Stimulated activated CD8-positive, alpha-beta memory T cell treated with anti-CD3 and anti-CD28 coated beads, Interleukin-7, amount 100 ng/mL, for 4 hours (primary cell): ENCODE results near the gene PXMP2.
A peak's percentile ranks its signal among the peaks of the same experiment; 100 is the strongest.

Source experiments
- DNase-seq, 2 donors: peaks; one replicate each; pipeline ENCODE4 v3.0.0-alpha.2; 2020; ENCODE audit warnings: low read depth in 2 of 2

PXMP2 gene

DNA sequence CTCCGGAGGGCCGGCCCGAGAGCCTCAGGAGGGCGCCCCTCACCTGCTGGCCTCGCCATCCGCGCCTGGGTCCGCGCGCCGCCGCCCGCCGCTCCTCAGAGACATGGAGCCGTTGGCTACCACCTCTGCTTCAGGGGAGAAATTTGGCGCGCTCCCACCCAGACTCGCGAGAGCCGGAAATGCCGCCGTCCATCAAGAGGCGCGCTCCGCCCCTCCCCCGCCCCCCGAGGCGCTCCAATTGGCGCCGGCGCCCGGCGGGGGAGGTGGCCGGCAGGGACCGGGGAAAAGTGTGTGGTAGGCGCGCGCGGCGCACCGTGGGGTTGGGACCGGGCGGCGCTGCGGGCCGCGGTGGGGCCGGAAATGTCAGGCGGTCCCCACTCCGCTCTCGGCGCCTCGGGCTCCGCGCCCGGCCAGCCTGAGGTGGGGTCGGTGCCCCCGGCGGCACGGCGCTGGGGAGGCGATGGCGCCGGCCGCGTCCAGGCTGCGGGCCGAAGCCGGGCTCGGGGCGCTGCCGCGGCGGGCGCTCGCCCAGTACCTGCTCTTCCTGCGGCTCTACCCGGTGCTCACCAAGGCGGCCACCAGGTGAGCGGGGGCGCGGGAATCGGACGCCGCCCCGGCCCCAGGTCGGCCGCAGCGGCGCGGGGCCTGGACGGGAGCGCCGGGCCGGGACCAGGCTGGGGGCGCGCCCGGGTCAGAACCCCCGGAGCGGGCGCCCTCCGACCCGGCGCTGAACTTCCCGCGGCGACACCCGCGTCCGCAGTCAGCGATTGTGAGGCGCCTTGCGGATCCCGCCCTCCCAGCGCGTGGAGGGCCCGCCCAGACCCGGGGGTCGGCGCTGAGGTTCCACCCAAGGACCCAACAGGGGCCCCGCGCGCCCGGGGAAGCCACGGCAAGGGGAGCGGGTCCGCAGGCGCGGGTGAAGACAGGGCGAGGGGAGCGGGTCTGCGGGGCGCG is at the start of gene PXMP2, which contains the start of gene POLE:
TSS of gene PXMP2 (plus strand) at position 377 of the 954 bp plus-strand sequence. CDS start at position 461, 84 bp downstream.
TSS of gene POLE (minus strand) at position 132 of the 954 bp plus-strand sequence. CDS start at position 105, 27 bp downstream.
- peak; percentile 85 to 95 for DNase-seq

DNA sequence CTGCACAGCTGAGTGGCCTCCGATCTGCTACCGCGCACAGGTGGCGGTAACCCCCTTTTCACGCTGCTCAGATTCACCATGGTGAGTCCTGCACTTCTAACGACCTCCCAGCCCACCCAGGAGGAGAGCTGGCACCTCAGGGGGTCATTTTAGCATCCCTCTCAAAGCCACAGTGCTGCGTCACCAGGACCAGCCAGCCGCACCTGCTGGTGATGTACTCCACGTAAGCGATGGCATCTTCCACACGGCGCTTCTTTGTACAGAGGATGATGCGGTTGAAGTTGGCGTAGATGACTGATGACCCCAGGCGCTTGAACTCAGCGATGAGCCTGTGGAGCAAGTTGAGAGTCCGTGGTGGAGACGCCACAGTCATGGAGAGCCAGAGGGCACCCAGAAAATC is 49.6 kb upstream of the PXMP2 start:
- DNase-seq, result no peak

DNA sequence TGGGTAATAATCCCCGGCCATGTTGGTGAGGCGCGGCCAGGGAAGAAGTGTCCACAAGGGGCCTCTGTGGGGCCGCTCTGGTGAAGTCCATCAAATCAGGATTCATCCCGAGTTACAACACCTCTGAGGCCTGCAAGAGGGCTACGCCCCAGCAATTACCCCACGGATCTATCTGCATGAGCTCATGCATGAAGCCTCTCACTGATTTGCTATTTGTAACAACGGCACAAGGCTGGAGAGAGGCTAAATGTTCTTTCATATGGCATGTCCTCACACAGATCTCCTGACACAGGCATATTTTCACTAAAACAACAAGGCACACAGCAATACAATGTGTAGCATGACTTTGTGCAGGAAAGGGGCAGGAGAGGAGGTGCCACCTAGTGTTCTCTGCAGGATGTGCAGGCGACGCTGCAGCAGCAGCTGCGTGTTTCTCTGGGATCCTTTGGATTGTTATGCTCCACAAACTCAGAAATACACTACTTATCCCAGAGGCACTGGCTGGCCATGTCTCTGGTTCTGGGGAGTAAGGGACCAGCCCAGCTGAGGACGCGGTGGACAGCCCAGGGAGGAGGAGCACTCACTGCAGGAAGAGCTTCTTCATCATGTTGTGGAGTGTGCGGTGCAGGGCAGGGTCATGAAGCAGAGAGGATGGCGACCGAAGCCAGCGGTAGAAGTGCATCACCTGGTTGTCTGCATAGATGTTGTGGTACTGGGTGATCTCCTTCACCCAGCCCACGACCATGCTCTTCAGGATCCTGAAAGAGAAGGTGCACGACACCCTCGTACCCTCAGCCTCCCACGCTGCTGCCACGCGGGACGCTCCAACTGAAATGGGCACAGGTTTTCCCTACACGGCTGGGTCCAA is 48.6 kb upstream of the PXMP2 start:
- DNase-seq, result no peak

DNA sequence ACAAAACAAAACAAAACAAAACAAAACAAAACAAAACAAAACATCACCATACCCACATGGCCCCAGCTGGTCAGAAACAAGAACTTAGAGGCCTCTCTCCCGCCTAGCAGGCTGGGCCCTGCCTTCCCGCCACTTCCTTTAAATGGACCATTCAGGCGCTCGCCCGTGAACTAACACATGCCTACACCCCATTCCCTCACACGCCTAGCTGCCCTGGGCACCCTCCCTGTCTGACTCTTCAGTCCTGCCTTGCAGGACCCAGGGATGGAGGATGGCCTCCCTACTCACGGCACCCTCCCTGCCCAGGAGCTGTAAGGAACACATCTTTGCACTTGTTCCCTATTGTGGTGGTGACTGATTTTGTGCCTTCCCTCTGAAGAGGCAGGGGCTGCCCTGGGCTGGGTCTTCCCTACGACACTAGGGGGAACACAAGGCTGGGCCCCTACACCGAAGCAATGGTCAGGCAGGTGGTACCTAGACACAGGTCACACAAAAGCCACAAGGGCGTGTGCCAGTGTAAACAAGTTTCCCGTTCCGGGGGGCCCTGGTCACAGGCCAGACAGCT is 47.3 kb upstream of the PXMP2 start:
- no peak for DNase-seq

GRCh38 chr12:132640936-132641335 is 46.5 kb upstream of the PXMP2 start:
- no peak for DNase-seq

DNA sequence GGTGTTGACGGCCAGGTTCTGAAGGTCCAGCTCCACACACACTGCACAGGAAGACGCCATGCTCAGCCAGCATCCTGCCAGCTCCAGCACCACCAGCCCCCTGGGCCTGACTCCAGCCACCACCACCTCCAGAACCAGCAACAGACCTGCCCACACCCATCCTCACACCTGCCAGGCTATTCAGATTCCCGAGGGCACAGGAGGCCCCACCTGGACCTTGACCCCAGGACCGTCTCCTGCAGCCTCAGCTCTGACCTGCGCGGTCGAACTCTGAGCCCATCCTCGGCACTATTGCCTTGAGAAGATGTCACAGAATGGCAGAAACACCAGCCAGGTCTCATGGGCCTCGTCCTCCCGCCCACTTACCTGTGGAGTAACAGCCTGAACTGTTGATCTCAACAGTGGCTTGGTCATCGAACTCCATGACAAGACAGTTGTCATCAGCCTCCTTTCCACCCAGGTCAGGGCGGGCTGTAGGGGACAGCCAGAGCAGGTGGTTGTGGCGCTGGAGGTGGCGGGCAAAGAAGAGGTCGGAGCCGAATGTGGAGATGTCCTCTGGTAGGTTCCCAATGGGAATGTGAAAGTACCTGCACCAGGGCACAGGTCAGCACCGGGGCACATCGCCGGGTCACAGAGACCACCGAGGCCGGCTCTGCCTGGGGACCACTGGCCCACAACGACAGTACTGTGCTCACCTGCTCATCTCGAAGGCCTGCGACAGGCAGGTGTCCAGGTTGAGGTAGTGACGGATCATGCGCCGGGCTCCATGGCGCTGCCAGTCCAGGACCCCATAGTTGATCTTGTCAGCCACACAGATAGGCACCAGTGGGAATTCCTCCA is 45.4 kb upstream of the PXMP2 start:
- no peak for DNase-seq

DNA sequence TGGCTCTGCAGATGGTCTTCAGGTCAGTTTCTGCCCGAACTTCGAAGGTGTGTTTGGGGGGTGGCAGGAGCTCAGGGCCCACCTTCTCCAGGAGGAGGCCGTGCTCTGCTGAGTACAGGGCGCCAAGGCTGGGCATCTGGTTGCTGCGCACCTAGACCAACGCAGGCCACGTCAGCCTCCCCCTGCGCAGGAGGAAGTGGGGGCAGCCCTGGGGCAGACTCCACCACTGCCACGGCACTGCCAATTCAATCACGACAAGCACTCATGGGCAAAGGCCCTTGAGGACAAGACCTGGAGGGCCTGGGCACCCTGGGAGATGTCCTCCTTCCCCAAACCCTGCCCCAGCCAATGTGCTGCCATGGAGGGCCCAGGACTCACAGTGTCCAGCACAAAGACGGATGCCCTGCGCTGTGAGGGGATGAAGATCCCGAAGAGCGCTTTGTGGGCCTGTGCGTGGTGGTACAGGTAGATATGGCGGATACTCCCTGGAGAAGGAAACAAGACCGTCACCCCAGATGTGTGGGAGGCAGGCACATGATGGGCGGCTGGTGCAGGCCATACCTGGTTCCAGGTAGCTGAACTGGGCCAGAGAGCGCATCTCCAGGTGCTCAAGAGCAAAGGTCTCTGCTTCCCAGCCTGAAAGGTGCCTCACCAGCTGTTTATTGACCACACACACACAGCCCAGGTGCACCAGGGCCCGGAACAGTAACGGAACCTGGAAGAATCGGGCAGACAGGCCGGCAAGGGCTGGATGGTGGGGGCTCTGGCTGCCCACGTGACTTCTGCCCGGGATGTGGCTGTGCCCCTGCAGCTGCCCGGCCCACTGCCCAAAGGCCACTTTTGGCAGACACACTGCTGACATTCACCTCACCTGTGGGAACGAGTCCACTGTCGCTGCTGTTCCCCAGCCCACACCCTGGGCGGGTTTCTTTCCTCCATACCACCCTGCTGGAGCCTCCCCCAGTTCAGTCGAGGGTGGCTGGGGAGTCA is 44.2 kb upstream of the PXMP2 start:
- no peak for DNase-seq

DNA sequence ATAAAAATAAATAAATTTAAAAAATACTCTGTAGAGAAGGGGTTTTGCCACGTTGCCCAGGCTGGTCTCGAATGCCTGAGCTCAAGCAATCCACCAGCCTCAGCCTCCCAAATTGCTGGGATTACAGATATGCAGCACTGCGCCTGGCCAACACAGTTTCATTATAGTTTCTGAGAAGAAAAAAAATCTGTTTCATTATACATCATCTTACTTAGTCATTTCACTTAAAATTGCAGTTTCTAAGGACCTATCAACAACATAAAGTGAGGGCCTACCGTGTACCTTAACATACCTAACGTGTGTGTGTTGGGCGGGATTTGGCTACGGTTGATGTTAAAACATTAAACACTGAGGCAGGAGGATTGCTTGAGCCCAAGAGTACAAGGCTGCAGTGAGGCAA is 40.5 kb upstream of the PXMP2 start:
- no peak for DNase-seq

DNA sequence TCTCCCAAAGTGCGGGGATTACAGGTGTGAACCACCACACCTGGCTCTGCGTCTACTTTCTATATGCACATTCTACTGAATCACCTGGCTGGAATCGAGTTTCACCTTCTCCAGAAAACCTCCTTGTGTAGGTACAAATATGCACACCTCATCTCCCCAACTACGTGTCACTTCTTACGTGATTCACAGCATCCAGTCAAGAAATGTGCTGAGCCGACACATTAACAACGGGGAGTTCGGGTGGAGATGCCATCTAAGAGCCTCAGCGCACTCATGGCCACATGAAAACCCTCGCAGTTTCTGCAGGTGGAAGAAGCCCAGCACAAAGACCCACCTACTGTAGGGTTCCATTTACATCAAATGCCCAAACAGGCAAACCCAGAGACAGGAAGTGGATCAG is 39.5 kb upstream of the PXMP2 start:
- no peak for DNase-seq

DNA sequence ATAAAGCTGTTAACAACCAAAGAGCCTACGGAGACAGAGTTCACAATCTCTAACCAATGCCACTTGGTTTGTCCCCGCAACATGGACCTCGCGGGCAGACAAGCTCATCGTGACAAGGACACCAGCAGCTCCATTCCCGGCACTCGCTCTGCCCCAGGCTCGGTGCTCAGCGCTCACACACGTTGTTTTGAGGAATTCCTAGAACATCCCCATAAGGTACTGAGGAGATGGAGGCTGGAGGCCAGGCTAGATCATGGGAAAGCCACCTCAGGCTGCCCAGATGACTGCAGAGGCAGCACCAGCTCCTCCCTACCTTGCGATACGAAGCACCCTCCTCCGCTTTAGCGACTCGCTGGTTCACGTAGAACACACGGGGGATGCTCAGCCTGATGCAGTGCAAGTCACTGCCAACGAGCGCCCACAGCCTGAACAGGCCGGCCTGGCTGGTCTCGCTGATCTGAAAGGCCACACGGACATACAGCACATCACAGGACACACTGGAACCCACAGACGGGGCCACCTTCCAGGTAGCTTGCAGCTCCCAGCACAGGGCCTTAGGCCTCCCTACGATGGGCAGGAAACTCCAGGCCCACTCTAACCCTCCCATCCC is 38.7 kb upstream of the PXMP2 start:
- no peak for DNase-seq

DNA sequence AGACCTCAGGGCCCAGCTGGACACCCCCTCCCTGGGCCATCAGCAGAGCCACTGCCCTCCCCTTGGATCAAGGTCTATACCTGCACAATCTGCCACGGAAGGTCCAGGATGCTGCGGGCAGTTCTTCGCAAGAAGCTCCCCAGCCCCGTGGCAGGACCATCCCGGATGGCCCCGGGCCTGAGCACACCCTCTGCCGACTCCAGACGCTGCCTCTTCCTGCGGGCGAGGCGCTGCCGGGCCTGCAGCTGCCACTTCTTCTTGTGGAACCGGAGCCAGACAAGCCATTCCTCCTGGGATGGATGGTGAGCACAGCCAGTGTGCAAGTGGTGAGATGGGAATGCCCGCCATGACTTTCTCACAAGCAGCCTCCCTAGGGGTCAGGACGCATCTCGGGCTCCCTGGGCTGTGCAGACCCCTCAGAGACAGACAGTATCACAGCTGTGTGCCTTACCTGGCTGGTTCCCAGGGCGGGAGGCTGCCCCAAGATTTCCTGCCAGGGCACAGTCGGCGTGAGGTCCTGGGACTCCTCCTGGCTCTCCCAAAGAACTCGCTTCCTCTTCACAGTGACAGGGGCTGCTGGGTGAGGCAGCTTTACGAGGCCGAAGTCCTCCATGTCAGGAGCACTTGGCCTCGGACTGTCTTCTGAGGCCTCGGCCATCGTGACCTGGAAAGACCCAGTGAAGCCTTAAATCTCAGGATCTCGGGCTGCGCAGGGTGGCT is 38.0 kb upstream of the PXMP2 start:
- DNase-seq, result no peak

GRCh38 chr12:132651444-132652100 is 35.8 kb upstream of the PXMP2 start:
- no peak for DNase-seq

DNA sequence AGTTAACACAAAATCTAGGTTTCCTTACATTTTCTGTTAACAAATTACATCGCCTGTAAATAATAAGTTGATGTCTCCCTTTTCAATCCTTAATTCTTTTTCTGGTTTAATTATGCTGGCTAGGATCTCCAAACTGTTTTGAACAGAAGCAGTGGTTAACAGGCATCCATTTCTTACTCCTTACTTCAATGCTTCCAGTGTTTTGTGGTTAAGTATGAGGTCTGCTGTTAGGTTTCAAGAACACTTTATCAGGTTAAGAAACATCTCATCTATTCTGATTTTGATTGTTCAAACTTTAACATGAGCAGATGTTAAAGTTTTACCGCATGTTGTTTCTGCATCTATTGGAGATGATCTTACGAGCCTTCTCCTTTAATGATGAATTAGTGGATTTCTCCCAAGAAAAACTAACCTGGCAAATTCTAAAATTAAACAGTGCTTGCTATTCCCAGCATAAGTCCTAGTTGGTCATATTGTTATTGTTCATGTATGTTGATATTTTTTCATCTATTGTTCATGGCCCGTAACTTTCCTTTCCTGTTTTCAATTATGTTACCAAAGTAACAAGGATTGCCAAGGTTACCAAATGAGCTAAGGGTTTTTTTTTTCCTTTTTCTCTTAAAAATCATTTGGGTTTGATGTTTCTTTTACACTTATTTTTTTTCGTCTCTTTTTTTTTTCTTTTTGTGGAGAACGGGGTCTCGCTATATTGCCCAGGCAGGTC is 33.7 kb upstream of the PXMP2 start:
- DNase-seq, result no peak

DNA sequence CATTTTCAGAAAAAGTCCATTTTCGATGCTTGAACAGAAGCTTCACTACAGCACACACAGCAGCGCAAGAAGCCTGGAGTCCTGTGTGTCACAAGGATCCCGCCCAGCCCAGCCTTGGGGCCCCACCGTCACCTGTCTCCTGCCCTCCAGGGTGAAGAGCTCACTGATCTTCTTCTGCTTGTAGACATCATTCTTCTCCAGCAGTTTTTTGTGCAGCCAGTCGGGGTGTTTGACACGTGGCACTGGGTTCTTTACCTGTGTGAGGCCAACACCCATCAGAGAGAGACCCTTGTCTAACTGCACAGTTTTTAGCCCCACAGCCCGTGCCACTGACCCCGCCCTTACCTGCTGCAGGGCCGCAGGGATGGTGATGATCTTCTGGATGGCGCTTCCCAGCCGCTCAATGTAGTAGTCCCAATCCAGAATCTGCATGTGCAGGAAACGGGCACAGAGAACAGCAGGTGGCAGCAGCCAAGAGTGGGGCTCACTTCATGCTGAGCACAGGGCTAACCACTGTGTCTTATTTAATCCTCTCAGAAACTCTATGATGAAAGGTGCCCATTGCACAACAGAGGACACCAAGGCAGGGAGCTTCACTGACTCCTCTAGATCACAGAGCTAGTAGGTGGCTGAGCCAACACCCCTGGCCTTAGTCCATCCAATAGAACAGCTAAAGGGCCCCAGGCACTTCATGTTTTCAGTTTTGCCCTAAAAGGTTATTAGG is 30.2 kb upstream of the PXMP2 start:
- DNase-seq, result no peak

GRCh38 chr12:132658149-132658894 is 29.1 kb upstream of the PXMP2 start:
- no peak for DNase-seq

DNA sequence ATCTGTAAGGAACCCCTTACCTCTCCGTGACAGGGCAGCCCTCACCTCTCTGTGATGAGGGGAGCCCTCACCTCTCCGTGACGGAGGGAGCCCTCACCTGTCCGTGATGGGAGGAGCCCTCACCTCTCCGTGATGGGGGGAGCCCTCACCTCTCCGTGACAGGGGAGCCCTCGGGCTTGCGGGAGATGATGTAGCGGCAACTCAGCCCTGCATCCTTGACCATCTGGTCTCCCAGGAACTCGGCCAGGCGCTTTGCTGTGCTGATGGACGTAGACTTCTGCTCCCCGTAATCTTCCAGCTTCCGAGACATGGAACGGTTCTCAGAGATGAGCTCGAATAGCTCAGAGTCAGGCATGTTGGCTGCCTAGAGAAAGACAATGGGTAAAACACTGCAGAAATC is 28.2 kb upstream of the PXMP2 start:
- no peak for DNase-seq
